Measurements from ENCODE around the gene BMP2. TPM values are rescaled to one million over a fixed set of nuclear protein-coding genes. Genes with fewer than 3 reads are reported as not detected.

Gene BMP2
- total and polyA plus RNA-seq, 8 donors: 3.1 to 12.6 (median 6.1) TPM

DNA sequence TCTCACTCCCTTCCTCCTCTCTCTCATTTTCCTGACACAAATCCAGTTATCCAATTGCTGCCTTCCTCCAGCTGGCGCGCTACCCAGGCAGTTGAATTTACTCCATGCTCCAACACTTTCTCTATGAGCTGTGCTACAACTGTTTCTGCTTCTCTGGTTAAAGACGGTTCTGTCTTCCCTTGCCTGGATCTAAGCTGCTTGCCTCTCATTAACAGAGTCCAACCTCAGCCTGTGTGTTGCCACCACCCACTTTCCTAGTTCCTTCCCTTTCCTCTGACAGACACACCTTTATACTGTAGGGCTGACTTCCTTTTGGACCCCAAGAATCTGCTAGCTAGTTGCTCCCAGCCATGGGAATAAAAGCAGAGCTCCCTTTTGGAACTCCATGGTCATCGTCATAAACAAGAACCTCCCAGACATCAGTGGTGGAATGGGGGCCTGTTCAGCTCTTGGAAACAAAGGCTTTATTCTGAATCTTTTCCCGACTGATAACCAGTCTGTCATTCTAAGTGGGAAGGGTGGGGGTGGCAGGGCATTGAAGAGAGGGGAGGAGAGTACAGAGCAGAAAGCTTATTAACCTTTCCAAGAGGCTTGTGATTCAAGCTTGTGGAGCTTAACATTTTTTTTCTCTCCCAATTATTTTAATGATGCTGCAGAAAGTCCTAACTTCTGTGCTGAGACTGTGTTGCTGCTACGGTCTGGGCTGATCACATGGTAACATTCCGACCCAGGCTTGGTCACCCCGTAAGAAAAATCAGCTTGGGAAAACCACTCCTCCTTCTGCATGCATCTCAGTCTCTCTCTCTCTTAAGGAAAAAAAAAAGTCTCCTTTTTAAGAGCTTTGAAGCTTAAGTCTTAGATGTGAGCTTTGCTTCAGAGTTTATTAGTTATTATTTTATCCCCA lies 31.3 kb upstream of the BMP2 start:
- Histone ChIP-seq H3K9me3 (no peaks in the 10 kb centered on the region), H3K36me3 (no peaks in the 10 kb centered on the region), H3K27ac (peak overlapping the region in 2 of 4 donors; percentile 9 to 39), H3K27me3 (no peaks in the 10 kb centered on the region), H3K4me3 (no peak overlapping the region), H3K4me1 (peaks cover 4 to 11% (median 8%) of the 10 kb centered on the region in 3 donors)
- intact Hi-C loops (cut with DNase I): no loop called here
- no peak for DNase-seq
- FAIRE-seq: no peak
- WGBS, 2 donors: 43 to 47% methylated on average over 8 of the region's 8 CpGs
- TF ChIP-seq, protein P1, sequence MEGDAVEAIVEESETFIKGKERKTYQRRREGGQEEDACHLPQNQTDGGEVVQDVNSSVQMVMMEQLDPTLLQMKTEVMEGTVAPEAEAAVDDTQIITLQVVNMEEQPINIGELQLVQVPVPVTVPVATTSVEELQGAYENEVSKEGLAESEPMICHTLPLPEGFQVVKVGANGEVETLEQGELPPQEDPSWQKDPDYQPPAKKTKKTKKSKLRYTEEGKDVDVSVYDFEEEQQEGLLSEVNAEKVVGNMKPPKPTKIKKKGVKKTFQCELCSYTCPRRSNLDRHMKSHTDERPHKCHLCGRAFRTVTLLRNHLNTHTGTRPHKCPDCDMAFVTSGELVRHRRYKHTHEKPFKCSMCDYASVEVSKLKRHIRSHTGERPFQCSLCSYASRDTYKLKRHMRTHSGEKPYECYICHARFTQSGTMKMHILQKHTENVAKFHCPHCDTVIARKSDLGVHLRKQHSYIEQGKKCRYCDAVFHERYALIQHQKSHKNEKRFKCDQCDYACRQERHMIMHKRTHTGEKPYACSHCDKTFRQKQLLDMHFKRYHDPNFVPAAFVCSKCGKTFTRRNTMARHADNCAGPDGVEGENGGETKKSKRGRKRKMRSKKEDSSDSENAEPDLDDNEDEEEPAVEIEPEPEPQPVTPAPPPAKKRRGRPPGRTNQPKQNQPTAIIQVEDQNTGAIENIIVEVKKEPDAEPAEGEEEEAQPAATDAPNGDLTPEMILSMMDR (IDR thresholded peaks at IDR 0.05): no peak
- peak; percentile 62 to 83 (median 68) for ATAC-seq

DNA sequence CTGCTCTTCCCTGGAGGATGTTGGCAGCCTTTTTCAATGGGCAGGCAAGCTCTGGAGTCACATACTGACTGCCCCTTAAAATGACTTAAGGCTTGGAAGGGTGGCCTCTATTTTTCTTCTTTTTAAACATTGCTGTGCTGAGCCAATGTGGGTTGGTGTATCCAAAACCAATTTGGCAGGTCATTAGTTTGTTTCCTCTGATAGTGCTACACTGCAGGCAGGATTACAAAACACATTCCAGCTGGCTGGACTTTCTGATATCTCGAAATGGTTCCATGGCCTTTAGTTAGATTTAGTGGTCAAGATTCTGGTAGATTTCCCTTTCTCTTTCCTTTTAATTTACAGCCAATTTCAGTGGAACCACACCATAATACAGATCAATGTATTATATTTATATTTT lies 28.1 kb upstream of the BMP2 start:
- H3K9me3 ChIP-seq: no peaks in the 10 kb centered on the region
- no peak overlapping the region for H3K27ac ChIP-seq
- H3K4me3 ChIP-seq: no peak overlapping the region
- peaks cover 4 to 11% (median 8%) of the 10 kb centered on the region in 3 donors for H3K4me1 ChIP-seq
- H3K27me3 ChIP-seq: no peaks in the 10 kb centered on the region
- H3K36me3 ChIP-seq: no peaks in the 10 kb centered on the region
- TF ChIP-seq, protein P1 (IDR thresholded peaks at IDR 0.05): no peak
- intact Hi-C loops (cut with DNase I): no loop called here
- 6 to 8% methylated on average over 1 of the region's 1 CpG for WGBS, 2 donors
- FAIRE-seq: no peak
- no peak for DNase-seq
- peak in 3 of 4 donors; percentile 20 to 69 (median 36) for ATAC-seq

DNA sequence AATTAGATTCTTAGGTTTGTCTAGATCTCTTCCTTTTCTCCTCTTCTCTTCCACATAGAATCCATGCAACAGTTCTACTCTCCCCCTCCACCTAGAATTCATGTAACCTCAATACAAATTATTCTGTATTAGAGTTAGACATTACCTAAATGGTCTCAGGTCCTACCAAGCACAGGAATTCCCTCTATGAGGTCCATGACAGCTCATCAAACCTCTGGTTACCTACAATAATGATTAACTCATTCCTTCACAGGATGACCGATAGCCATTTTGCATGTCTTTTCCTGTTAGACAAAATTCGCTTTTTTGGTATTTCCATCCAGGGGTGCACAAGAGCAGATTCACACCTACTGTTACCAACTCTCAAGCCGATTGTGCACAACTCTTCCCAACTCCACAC lies 27.4 kb upstream of the BMP2 start:
- H3K9me3 ChIP-seq: no peaks in the 10 kb centered on the region
- intact Hi-C loops (cut with DNase I): no loop called here
- no peaks in the 10 kb centered on the region for H3K36me3 ChIP-seq
- H3K27me3 ChIP-seq: no peaks in the 10 kb centered on the region
- peaks cover 4 to 11% (median 8%) of the 10 kb centered on the region in 3 donors for H3K4me1 ChIP-seq
- H3K27ac ChIP-seq: no peak overlapping the region
- DNase-seq (no peak), ATAC-seq (peak in 1 of 4 donors; percentile 53), FAIRE-seq (no peak)
- WGBS, 2 donors: 73 to 77% methylated on average over 3 of the region's 3 CpGs
- H3K4me3 ChIP-seq: no peak overlapping the region
- TF ChIP-seq, protein P1 (IDR thresholded peaks at IDR 0.05): no peak

DNA sequence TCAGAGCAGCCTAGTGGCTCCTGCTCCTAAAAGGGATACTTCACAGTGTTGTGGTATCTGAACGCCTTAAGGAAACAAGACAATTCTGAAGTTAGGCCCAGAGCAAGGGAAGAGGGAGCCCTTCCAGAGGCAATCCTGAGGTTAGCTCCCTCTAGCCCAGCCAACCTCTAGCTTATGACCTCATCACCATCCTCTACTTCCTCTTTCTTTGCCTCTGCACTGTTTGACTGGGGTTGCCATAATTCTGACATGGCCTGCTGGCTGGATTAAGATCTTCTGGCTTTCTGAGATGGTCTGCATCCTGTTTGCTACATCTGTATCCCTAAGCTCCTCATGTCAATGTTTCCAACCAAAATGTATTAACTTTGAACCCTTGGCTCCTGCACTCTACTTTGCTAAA lies 23.3 kb upstream of the BMP2 start:
- no peaks in the 10 kb centered on the region for H3K9me3 ChIP-seq
- no peaks in the 10 kb centered on the region for H3K27me3 ChIP-seq
- no peaks in the 10 kb centered on the region for H3K36me3 ChIP-seq
- no peak overlapping the region for H3K4me3 ChIP-seq
- H3K4me1 ChIP-seq: peaks cover 0 to 5% (median 0%) of the 10 kb centered on the region in 3 donors
- intact Hi-C loops (cut with DNase I): no loop called here
- ATAC-seq (no peak), FAIRE-seq (no peak), DNase-seq (no peak)
- TF ChIP-seq, protein P1 (IDR thresholded peaks at IDR 0.05): no peak
- WGBS, 2 donors: 79 to 95% methylated on average over 1 of the region's 1 CpG
- H3K27ac ChIP-seq: no peak overlapping the region

DNA sequence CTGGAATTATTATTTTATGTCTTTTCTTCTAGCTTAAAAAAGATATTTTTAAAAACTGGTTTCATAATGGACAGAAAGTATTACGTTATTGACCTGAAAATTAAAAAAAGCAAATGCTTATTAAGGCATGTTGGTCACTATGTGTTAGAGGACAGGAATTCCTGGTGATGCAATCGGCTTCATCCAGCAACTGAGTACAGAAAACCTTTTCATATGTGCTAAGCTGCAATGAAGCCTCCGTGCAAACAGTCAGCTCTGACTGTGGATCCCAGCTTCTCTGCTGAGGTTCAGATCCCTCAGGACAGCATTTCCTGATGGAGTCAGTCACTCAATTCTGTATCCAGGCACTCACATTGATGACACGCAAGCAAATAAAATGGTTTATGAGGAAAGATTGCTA lies 22.7 kb upstream of the BMP2 start:
- H3K36me3 ChIP-seq: no peaks in the 10 kb centered on the region
- H3K4me1 ChIP-seq: no peaks in the 10 kb centered on the region
- 74 to 76% methylated on average over 4 of the region's 4 CpGs for WGBS, 2 donors
- no peak for ATAC-seq
- H3K27ac ChIP-seq: no peak overlapping the region
- H3K4me3 ChIP-seq: no peak overlapping the region
- DNase-seq: no peak
- H3K27me3 ChIP-seq: no peaks in the 10 kb centered on the region
- no peaks in the 10 kb centered on the region for H3K9me3 ChIP-seq
- no peak for FAIRE-seq
- TF ChIP-seq, protein P1 (IDR thresholded peaks at IDR 0.05): no peak
- intact Hi-C loops (cut with DNase I): no loop called here

Data from pancreas (tissue), 10 donors.